ENCODE measurements around the gene UBN1. TPM values are rescaled to one million over a fixed set of nuclear protein-coding genes. Genes with fewer than 3 reads are reported as not detected.
A peak's percentile ranks its signal among the peaks of the same experiment; 100 is the strongest.

Gene UBN1
- total and polyA plus RNA-seq, 2 of the 13 experiments (the other 11 are each of a cell fraction or from before 2014, with no cell fraction given): 10.6 to 23.5 TPM

GRCh38 chr16:4890026-4890425, 42.7 kb downstream of the UBN1 start:
- in situ Hi-C loops (cut with HindIII; ENCODE audit: extremely low pct_ligation_motif_present, low pct_unique_long_range_greater_than_20kb) (no loop called here), intact Hi-C loops (cut with micrococcal nuclease; ENCODE audit: unreplicated experiment) (no loop called here)
- ATAC-seq (no peak), FAIRE-seq (no peak), DNase-seq (ENCODE audit: low spot score) (no peak)
- 93% methylated on average over 9 of the region's 11 CpGs for WGBS (ENCODE audit: low lambda C conversion rate)
- H3K27ac ChIP-seq (ENCODE audit: extremely low read length, insufficient read depth, low read length): no peak overlapping the region
- no peaks in the 10 kb centered on the region for H3K79me2 ChIP-seq (ENCODE audit: insufficient read depth, low read length)
- no TSS peak for BruUV-seq (replicated peaks)
- H3K4me3 ChIP-seq (replicated peaks in 1 of 3; ENCODE audit: insufficient read depth in 1 of 3, low read depth in 2 of 3, low read length in 3 of 3): no peak overlapping the region
- no peaks in the 10 kb centered on the region for H3K9me3 ChIP-seq (ENCODE audit: low read length)
- H2AFZ ChIP-seq (ENCODE audit: low read length): no peak overlapping the region
- TF ChIP-seq MIER3 (CRISPR knock-in tag; IDR thresholded peaks at IDR 0.05; ENCODE audit: borderline replicate concordance) (no peak), AGO2 (optimal IDR thresholded peaks at IDR 0.05; ENCODE audit: low read depth, low read length) (peak; percentile 2)
- CTCF ChIA-PET (ENCODE audit: low intra/inter-chr PET ratio, low total read pairs): no interaction called here
- H3K4me2 ChIP-seq (ENCODE audit: low read depth, low read length): no peak overlapping the region
- H3K4me1 ChIP-seq (ENCODE audit: insufficient read depth, low read length): no peaks in the 10 kb centered on the region
- H4K20me1 ChIP-seq (ENCODE audit: insufficient read depth, low read length): no peaks in the 10 kb centered on the region
- POLR2A ChIA-PET: no interaction called here
- H3K36me3 ChIP-seq (replicated peaks in 1 of 2; ENCODE audit: control insufficient read depth in 1 of 2, insufficient read depth in 2 of 2, low read length in 2 of 2): peaks cover 3 to 20% of the 10 kb centered on the region in 2 experiments; a peak in 3 of 5 replicates
- H3K27me3 ChIP-seq (ENCODE audit: control insufficient read depth in 1 of 2, insufficient read depth in 2 of 2, low read length in 2 of 2): no peaks in the 10 kb centered on the region
- H3K9ac ChIP-seq (ENCODE audit: insufficient read depth, low read depth, low read length): no peak overlapping the region

- no peaks in the 10 kb centered on the region for H3K4me1 ChIP-seq (ENCODE audit: insufficient read depth, low read length)
- H3K27me3 ChIP-seq (ENCODE audit: control insufficient read depth in 1 of 2, insufficient read depth in 2 of 2, low read length in 2 of 2): no peaks in the 10 kb centered on the region
- ATAC-seq (no peak; the same call in 2 of the 3 replicates), DNase-seq (ENCODE audit: low spot score) (no peak), FAIRE-seq (no peak)
- no peak overlapping the region for H3K9ac ChIP-seq (ENCODE audit: insufficient read depth, low read depth, low read length)
- H3K4me3 ChIP-seq (replicated peaks in 1 of 3; ENCODE audit: insufficient read depth in 1 of 3, low read depth in 2 of 3, low read length in 3 of 3): no peak overlapping the region
- H4K20me1 ChIP-seq (ENCODE audit: insufficient read depth, low read length): no peaks in the 10 kb centered on the region
- TF ChIP-seq ZNF766 (CRISPR knock-in tag; IDR thresholded peaks at IDR 0.05; ENCODE audit: borderline replicate concordance) (no peak), ZBTB25 (CRISPR knock-in tag; IDR thresholded peaks at IDR 0.05) (no peak), AGO2 (optimal IDR thresholded peaks at IDR 0.05; ENCODE audit: low read depth, low read length) (peak; percentile 36), ZFP37 (CRISPR knock-in tag; IDR thresholded peaks at IDR 0.05; ENCODE audit: borderline replicate concordance) (no peak)
- CTCF ChIA-PET (ENCODE audit: low intra/inter-chr PET ratio, low total read pairs): no interaction called here
- H3K9me3 ChIP-seq (ENCODE audit: low read length): no peaks in the 10 kb centered on the region
- no peak overlapping the region for H3K27ac ChIP-seq (ENCODE audit: extremely low read length, insufficient read depth, low read length)
- no TSS peak for BruUV-seq (replicated peaks)
- H3K36me3 ChIP-seq (replicated peaks in 1 of 2; ENCODE audit: control insufficient read depth in 1 of 2, insufficient read depth in 2 of 2, low read length in 2 of 2): peaks cover 0 to 14% of the 10 kb centered on the region in 2 experiments; a peak in 3 of 5 replicates
- in situ Hi-C loops (cut with HindIII; ENCODE audit: extremely low pct_ligation_motif_present, low pct_unique_long_range_greater_than_20kb): no loop called here
- no peak overlapping the region for H2AFZ ChIP-seq (ENCODE audit: low read length)
- POLR2A ChIA-PET: no interaction called here
- no peak overlapping the region for H3K4me2 ChIP-seq (ENCODE audit: low read depth, low read length)
- intact Hi-C loops (cut with micrococcal nuclease; ENCODE audit: unreplicated experiment): no loop called here
- WGBS (ENCODE audit: low lambda C conversion rate): 95% methylated on average over 9 of the region's 16 CpGs
- no peaks in the 10 kb centered on the region for H3K79me2 ChIP-seq (ENCODE audit: insufficient read depth, low read length)
Measured at GRCh38 chr16:4890686-4891085, 43.4 kb downstream of the UBN1 start.

All from HepG2 (cell line).